GM23338 (cell line): Measurements from ENCODE around the gene TXNDC16. TPM values are rescaled to one million over a fixed set of nuclear protein-coding genes. Genes with fewer than 3 reads are reported as not detected.
"Not testable (repeated sequence)": the region's sequence is repeated elsewhere in the genome, so short reads cannot be mapped to it uniquely, and the experiment has no call there.

Experiments used
- ATAC-seq: fragments of 200-7000 bp; cut with Tn5 transposase; 3 replicates; pipeline ENCODE4 v1.9.1; 2020
- DNase-seq: peaks from one replicate; pipeline ENCODE4 v3.0.0-alpha.2; 2015; ENCODE audit warnings: low spot score
- H2AFZ ChIP-seq: fragments of 200-600 bp; sonication (generic); 2 replicates; pipeline ENCODE4 v1.8.0; 2016; ENCODE audit warnings: antibody characterized with exemption, mild to moderate bottlenecking, moderate library complexity
- H3F3A ChIP-seq: fragments of 200-600 bp; sonication (generic); replicated peaks from 2 replicates; pipeline ENCODE4 v1.8.0; 2017; ENCODE audit warnings: antibody characterized with exemption, mixed run types, low read depth
- H3K27ac ChIP-seq: fragments of 200-600 bp; sonication (generic); 2 replicates; pipeline ENCODE4 v1.6.1; 2016; ENCODE audit warnings: low read depth
- H3K27me3 ChIP-seq: fragments of 200-600 bp; sonication (generic); 2 replicates; pipeline ENCODE4 v1.8.0; 2016; ENCODE audit warnings: mild to moderate bottlenecking, mixed run types, moderate library complexity; ENCODE audit not compliant: insufficient read depth
- H3K36me3 ChIP-seq: fragments of 200-600 bp; sonication (generic); 2 replicates; pipeline ENCODE4 v1.8.0; 2016; ENCODE audit warnings: mild to moderate bottlenecking; ENCODE audit not compliant: insufficient read depth
- H3K4me1 ChIP-seq: fragments of 200-600 bp; sonication (generic); 2 replicates; pipeline ENCODE4 v1.8.0; 2016; ENCODE audit warnings: mild to moderate bottlenecking, moderate library complexity; ENCODE audit not compliant: insufficient read depth
- H3K4me2 ChIP-seq: fragments of 200-600 bp; sonication (generic); 2 replicates; pipeline ENCODE4 v1.7.1; 2017; ENCODE audit warnings: mixed run types
- H3K4me3 ChIP-seq: fragments of 200-600 bp; sonication (generic); 2 replicates; pipeline ENCODE4 v1.6.1; 2016; ENCODE audit warnings: mixed run types
- H3K79me2 ChIP-seq: fragments of 200-600 bp; sonication (generic); replicated peaks from 2 replicates; pipeline ENCODE4 v1.8.0; 2017; ENCODE audit warnings: mild to moderate bottlenecking; ENCODE audit not compliant: insufficient read depth
- H3K9me2 ChIP-seq: fragments of 200-600 bp; sonication (generic); 2 replicates; pipeline ENCODE4 v1.8.0; 2017; ENCODE audit not compliant: insufficient read depth
- H4K20me1 ChIP-seq: fragments of 200-600 bp; sonication (generic); replicated peaks from 2 replicates; pipeline ENCODE4 v1.8.0; 2017; ENCODE audit warnings: mild to moderate bottlenecking; ENCODE audit not compliant: insufficient read depth
- H3K27ac Mint-ChIP-seq: 2 replicates; pipeline ENCODE4 v1.8.0; 2020; ENCODE audit warnings: inconsistent platforms, mild to moderate bottlenecking, moderate library complexity, mixed read lengths
- H3K27me3 Mint-ChIP-seq: 3 replicates; pipeline ENCODE4 v1.8.0; 2022; ENCODE audit warnings: low read depth, mild to moderate bottlenecking, moderate library complexity, mixed read lengths, inconsistent platforms; ENCODE audit not compliant: insufficient read depth, poor library complexity
- H3K36me3 Mint-ChIP-seq: 3 replicates; pipeline ENCODE4 v1.8.0; 2021; ENCODE audit warnings: low read depth, mild to moderate bottlenecking, inconsistent platforms, moderate library complexity, mixed read lengths
- H3K4me1 Mint-ChIP-seq: 3 replicates; pipeline ENCODE4 v1.8.0; 2020; ENCODE audit warnings: mild to moderate bottlenecking, inconsistent platforms, mixed read lengths
- H3K4me3 Mint-ChIP-seq: 3 replicates; pipeline ENCODE4 v1.8.0; 2021; ENCODE audit warnings: moderate library complexity, mild to moderate bottlenecking, inconsistent platforms, mixed read lengths
- H3K9me3 Mint-ChIP-seq: 3 replicates; pipeline ENCODE4 v1.8.0; 2020; ENCODE audit warnings: moderate library complexity, mild to moderate bottlenecking, inconsistent platforms, mixed read lengths
- CREB1 ChIP-seq: fragments of 250-450 bp; sonication (Bioruptor Pico); IDR thresholded peaks from 2 replicates; pipeline ENCODE4 v1.5.0; 2020; ENCODE audit warnings: low read depth, mild to moderate bottlenecking, moderate library complexity
- CTCF ChIP-seq, 2 experiments: fragments of 200-600 bp in 1 of 2; sonication (generic) in 1 of 2; conservative IDR thresholded peaks; 2 replicates each; pipeline versions ENCODE4 v1.5.1 to v1.6.1; 2016 to 2017; ENCODE audit warnings: antibody characterized with exemption in 2 of 2, low read depth in 2 of 2, mild to moderate bottlenecking in 2 of 2, moderate library complexity in 1 of 2
- EZH2 ChIP-seq: fragments of 200-600 bp; sonication (generic); IDR thresholded peaks from one replicate; pipeline ENCODE4 v1.8.0; 2017; ENCODE audit warnings: antibody characterized with exemption, mild to moderate bottlenecking, low read depth; ENCODE audit not compliant: unreplicated experiment
- EZH2phosphoT487 ChIP-seq: fragments of 200-600 bp; sonication (generic); IDR thresholded peaks from one replicate; pipeline ENCODE4 v1.8.1; 2018; ENCODE audit warnings: antibody characterized with exemption; ENCODE audit not compliant: unreplicated experiment
- JUNB ChIP-seq: IDR thresholded peaks from one replicate; pipeline ENCODE4 v1.6.1; 2016; ENCODE audit warnings: antibody characterized with exemption; ENCODE audit not compliant: unreplicated experiment
- POLR2AphosphoS5 ChIP-seq: IDR thresholded peaks from 2 replicates; pipeline ENCODE4 v1.6.1; 2016; ENCODE audit warnings: antibody characterized with exemption, low read depth
- STAT1 ChIP-seq: IDR thresholded peaks from one replicate; pipeline ENCODE4 v1.6.1; 2016; ENCODE audit warnings: antibody characterized with exemption; ENCODE audit not compliant: unreplicated experiment
- ZNF114 ChIP-seq: fragments of 250-450 bp; sonication (Bioruptor Pico); IDR thresholded peaks from 2 replicates; pipeline ENCODE4 v1.5.0; 2020; ENCODE audit warnings: mild to moderate bottlenecking, moderate library complexity
- ZNF331 ChIP-seq: fragments of 250-450 bp; sonication (Bioruptor Pico); IDR thresholded peaks from 2 replicates; pipeline ENCODE4 v1.5.0; 2020; ENCODE audit warnings: low read depth, mild to moderate bottlenecking, moderate library complexity
- polyA plus RNA-seq: library from polyadenylated mRNA; unstranded; fragments of >200 nt; fragmentation: Nextera tagmentation; extraction: Ambion mirVana; gene quantifications from 2 replicates; pipeline ENCODE4 v1.2.1, GENCODE V29; 2016
- total RNA-seq: library from RNA; depleted of rRNA; stranded (reverse); fragments of >200 nt; shearing (Covaris generic); gene quantifications from 2 replicates; pipeline ENCODE4 v1.2.3, GENCODE V29; 2014
- TF ChIP-seq, protein P1 (sequence below): IDR thresholded peaks from one replicate; pipeline ENCODE4 v1.6.1; 2018; ENCODE audit warnings: antibody characterized with exemption; ENCODE audit not compliant: unreplicated experiment

TXNDC16 gene
- total and polyA plus RNA-seq, 2 experiments from 2014 or later, result 13.6 to 14.0 TPM

- Mint-ChIP-seq H3K4me3 (no peak overlapping the region), H3K4me1 (peaks cover 11% of the 10 kb centered on the region), H3K9me3 (no peaks in the 10 kb centered on the region; the same call in 2 of the 3 replicates), H3K27ac (no peak overlapping the region), H3K27me3 (peaks cover 7% of the 10 kb centered on the region), H3K36me3 (peaks cover 15% of the 10 kb centered on the region)
- no peaks in the 10 kb centered on the region for H3K9me2 ChIP-seq
- DNase-seq, result no peak
- H3F3A ChIP-seq, result no peaks in the 10 kb centered on the region
- no peak overlapping the region for H3K4me2 ChIP-seq
- no peak for TF ChIP-seq EZH2
- no peak for TF ChIP-seq JUNB
- TF ChIP-seq, protein P1, sequence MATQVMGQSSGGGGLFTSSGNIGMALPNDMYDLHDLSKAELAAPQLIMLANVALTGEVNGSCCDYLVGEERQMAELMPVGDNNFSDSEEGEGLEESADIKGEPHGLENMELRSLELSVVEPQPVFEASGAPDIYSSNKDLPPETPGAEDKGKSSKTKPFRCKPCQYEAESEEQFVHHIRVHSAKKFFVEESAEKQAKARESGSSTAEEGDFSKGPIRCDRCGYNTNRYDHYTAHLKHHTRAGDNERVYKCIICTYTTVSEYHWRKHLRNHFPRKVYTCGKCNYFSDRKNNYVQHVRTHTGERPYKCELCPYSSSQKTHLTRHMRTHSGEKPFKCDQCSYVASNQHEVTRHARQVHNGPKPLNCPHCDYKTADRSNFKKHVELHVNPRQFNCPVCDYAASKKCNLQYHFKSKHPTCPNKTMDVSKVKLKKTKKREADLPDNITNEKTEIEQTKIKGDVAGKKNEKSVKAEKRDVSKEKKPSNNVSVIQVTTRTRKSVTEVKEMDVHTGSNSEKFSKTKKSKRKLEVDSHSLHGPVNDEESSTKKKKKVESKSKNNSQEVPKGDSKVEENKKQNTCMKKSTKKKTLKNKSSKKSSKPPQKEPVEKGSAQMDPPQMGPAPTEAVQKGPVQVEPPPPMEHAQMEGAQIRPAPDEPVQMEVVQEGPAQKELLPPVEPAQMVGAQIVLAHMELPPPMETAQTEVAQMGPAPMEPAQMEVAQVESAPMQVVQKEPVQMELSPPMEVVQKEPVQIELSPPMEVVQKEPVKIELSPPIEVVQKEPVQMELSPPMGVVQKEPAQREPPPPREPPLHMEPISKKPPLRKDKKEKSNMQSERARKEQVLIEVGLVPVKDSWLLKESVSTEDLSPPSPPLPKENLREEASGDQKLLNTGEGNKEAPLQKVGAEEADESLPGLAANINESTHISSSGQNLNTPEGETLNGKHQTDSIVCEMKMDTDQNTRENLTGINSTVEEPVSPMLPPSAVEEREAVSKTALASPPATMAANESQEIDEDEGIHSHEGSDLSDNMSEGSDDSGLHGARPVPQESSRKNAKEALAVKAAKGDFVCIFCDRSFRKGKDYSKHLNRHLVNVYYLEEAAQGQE, result no peak
- no peak for TF ChIP-seq STAT1
- no peak for TF ChIP-seq CREB1 (CRISPR knock-in tag)
- no peak for TF ChIP-seq ZNF114 (CRISPR knock-in tag)
- TF ChIP-seq POLR2AphosphoS5, result no peak
- no peak for TF ChIP-seq EZH2phosphoT487
- TF ChIP-seq CTCF (conservative IDR thresholded peaks at IDR 0.05; ENCODE audit: low read depth in 2 of 2), result no peak
- TF ChIP-seq ZNF331 (CRISPR knock-in tag), result no peak
- no peak overlapping the region for H3K4me3 ChIP-seq
- no peak overlapping the region for H2AFZ ChIP-seq
- ATAC-seq, result no peak
- H3K4me1 ChIP-seq, result peaks cover 4% of the 10 kb centered on the region; the same call in 1 of the 2 replicates
- H3K27me3 ChIP-seq, result no peaks in the 10 kb centered on the region
- H4K20me1 ChIP-seq, result no peaks in the 10 kb centered on the region
- H3K79me2 ChIP-seq, result no peaks in the 10 kb centered on the region
- H3K36me3 ChIP-seq, result no peaks in the 10 kb centered on the region; the same call in 1 of the 2 replicates
- H3K27ac ChIP-seq, result no peak overlapping the region
Observed at GRCh38 chr14:52472728-52473127, 79.6 kb downstream of the TXNDC16 start.

DNA sequence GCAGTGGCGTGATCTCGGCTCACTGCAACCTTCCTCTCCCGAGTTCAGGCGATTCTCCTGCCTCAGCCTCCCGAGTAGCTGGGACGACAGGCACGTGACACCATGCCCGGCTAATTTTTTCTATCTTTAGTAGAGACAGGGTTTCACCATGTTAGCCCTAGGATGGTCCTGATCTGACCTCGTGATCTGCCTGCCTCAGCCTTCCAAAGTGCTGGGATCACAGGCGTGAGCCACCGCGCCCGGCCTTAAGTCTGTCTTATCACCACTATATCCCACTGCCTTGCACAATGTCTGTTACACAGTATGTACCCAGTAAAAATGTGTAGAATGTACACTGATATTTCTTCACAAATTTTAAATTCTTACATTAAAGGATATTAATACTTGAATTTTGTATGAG lies 80.1 kb downstream of the TXNDC16 start:
- not testable (repeated sequence) for H2AFZ ChIP-seq

More for the DNA sequence above, 80.1 kb downstream of the TXNDC16 start:
- not testable (repeated sequence) for H4K20me1 ChIP-seq, H3K36me3 ChIP-seq, H3K4me1 ChIP-seq, H3K27me3 Mint-ChIP-seq, H3F3A ChIP-seq, H3K4me3 Mint-ChIP-seq, H3K9me2 ChIP-seq, H3K4me3 ChIP-seq, ATAC-seq, H3K27ac ChIP-seq, H3K4me2 ChIP-seq, H3K27ac Mint-ChIP-seq, H3K79me2 ChIP-seq, DNase-seq, H3K9me3 Mint-ChIP-seq, H3K27me3 ChIP-seq
- H3K36me3 Mint-ChIP-seq, result peaks cover 15% of the 10 kb centered on the region
- peaks cover 11% of the 10 kb centered on the region for H3K4me1 Mint-ChIP-seq
